MV-4-11 (cell line): ENCODE data around the gene ZNF326.
"Not testable (repeated sequence)": the region's sequence is repeated elsewhere in the genome, so short reads cannot be mapped to it uniquely, and the experiment has no call there.

Experiments
- DNase-seq: peaks from one replicate; lab custom pipeline; 2025; lab: John Stamatoyannopoulos, UW

ZNF326 gene

GRCh38 chr1:89971600-89971999 is 23.3 kb upstream of the ZNF326 start:
- DNase-seq = no peak

GRCh38 chr1:89972024-89972423 is 22.9 kb upstream of the ZNF326 start:
- DNase-seq = no peak

- no peak for DNase-seq
Observed at GRCh38 chr1:89973471-89974127, 21.3 kb upstream of the ZNF326 start.

- no peak for DNase-seq
Observed at GRCh38 chr1:89974256-89974655, 20.7 kb upstream of the ZNF326 start.

GRCh38 chr1:89974696-89975470 is 20.0 kb upstream of the ZNF326 start:
- DNase-seq = no peak

- peak; percentile 77 for DNase-seq
Observed at GRCh38 chr1:89975540-89976125, 19.3 kb upstream of the ZNF326 start.

GRCh38 chr1:89978755-89979154 is 16.2 kb upstream of the ZNF326 start:
- no peak for DNase-seq

- no peak for DNase-seq
Observed at GRCh38 chr1:89980605-89981004, 14.3 kb upstream of the ZNF326 start.

- DNase-seq = not testable (repeated sequence)
Observed at GRCh38 chr1:89982846-89983245, 12.1 kb upstream of the ZNF326 start.

GRCh38 chr1:89984564-89985116 is 10.3 kb upstream of the ZNF326 start:
- not testable (repeated sequence) for DNase-seq

GRCh38 chr1:89986020-89986419 is 8.9 kb upstream of the ZNF326 start:
- DNase-seq = no peak

- DNase-seq = peak; percentile 70
Observed at GRCh38 chr1:89987159-89987819, 7.6 kb upstream of the ZNF326 start.

- DNase-seq = no peak
Observed at GRCh38 chr1:89989099-89989498, 5.8 kb upstream of the ZNF326 start.

GRCh38 chr1:89989799-89990198 is 5.1 kb upstream of the ZNF326 start:
- no peak for DNase-seq

- DNase-seq = no peak
Observed at GRCh38 chr1:89990976-89991831, 3.7 kb upstream of the ZNF326 start.

- DNase-seq = no peak
Observed at GRCh38 chr1:89993541-89993940, 1.4 kb upstream of the ZNF326 start.

- DNase-seq = no peak
Observed at GRCh38 chr1:89994231-89994804, 592 bp upstream of the ZNF326 start.

GRCh38 chr1:89995598-89996449 is 914 bp downstream of the ZNF326 start:
- peak; percentile 38 for DNase-seq

GRCh38 chr1:89996450-89997110 is 1.7 kb downstream of the ZNF326 start:
- DNase-seq = no peak
